GM21390 (cell line): ENCODE measurements around the gene RPS15.

Source experiments
- ATAC-seq: cut with Tn5 transposase; IDR thresholded peaks from one replicate; pipeline ENCODE4 v1.9.1; 2021; ENCODE audit not compliant: unreplicated experiment

Gene RPS15

GRCh38 chr19:1481893-1482360 is 43.7 kb downstream of the RPS15 start:
- no peak for ATAC-seq

GRCh38 chr19:1482361-1483130 is 44.4 kb downstream of the RPS15 start:
- no peak for ATAC-seq

GRCh38 chr19:1483131-1483978 is 45.2 kb downstream of the RPS15 start:
- no peak for ATAC-seq

- no peak for ATAC-seq
Measured at GRCh38 chr19:1483979-1484428, 45.8 kb downstream of the RPS15 start.

GRCh38 chr19:1486720-1487575 is 48.8 kb downstream of the RPS15 start:
- no peak for ATAC-seq

GRCh38 chr19:1487576-1488281 is 49.5 kb downstream of the RPS15 start:
- ATAC-seq, result no peak

- ATAC-seq, result no peak
Measured at GRCh38 chr19:1488282-1488601, 50.0 kb downstream of the RPS15 start.

GRCh38 chr19:1489463-1490310 is 51.5 kb downstream of the RPS15 start:
- ATAC-seq, result no peak
